ENCODE measurements around the gene DENND1C. TPM values are rescaled to one million over a fixed set of nuclear protein-coding genes. Genes with fewer than 3 reads are reported as not detected.

DENND1C gene
- total RNA-seq, 1 donor from 2014 or later = 0.92 TPM

- DNase-seq (ENCODE audit: missing footprints) = no peak
- ATAC-seq = no peak
- intact Hi-C loops (cut with DNase I) = no loop called here
These were observed 17.3 kb downstream of the DENND1C start, which contains the start of gene CRB3 for GRCh38 chr19:6464070-6464873. Gene CRB3, plus strand, starts transcription at chr19:6464271. Its CDS starts 431 bp downstream, at chr19:6464702.

GRCh38 chr19:6460099-6460884 lies 21.3 kb downstream of the DENND1C start:
- intact Hi-C loops (cut with DNase I) = loop anchor here (1.0 kb wide), 1 partner anchor 35 kb away; no protein-coding TSS in a partner anchor

GRCh38 chr19:6459262-6460098 lies 22.1 kb downstream of the DENND1C start, which contains the start of gene SLC25A23:
Gene SLC25A23, minus strand, starts transcription at chr19:6459792. Its CDS starts 164 bp downstream, at chr19:6459628.
- DNase-seq (ENCODE audit: missing footprints) = no peak
- intact Hi-C loops (cut with DNase I) = loop anchor here (1.0 kb wide), 1 partner anchor 34 kb away; no protein-coding TSS in a partner anchor
- peak; percentile 80 for ATAC-seq

More at GRCh38 chr19:6460099-6460884, 21.3 kb downstream of the DENND1C start:
- DNase-seq (ENCODE audit: missing footprints) (peak; percentile 97), ATAC-seq (peak; percentile 96)

- no peak for DNase-seq (ENCODE audit: missing footprints)
- intact Hi-C loops (cut with DNase I) = no loop called here
- ATAC-seq = no peak
These were observed 22.8 kb downstream of the DENND1C start for GRCh38 chr19:6458695-6459261.

GRCh38 chr19:6457958-6458694 lies 23.5 kb downstream of the DENND1C start:
- no peak for DNase-seq (ENCODE audit: missing footprints)
- no peak for ATAC-seq
- intact Hi-C loops (cut with DNase I) = no loop called here

GRCh38 chr19:6455924-6456323 lies 25.7 kb downstream of the DENND1C start:
- intact Hi-C loops (cut with DNase I) = no loop called here
- ATAC-seq (no peak), DNase-seq (ENCODE audit: missing footprints) (no peak)

- DNase-seq (ENCODE audit: missing footprints) (no peak), ATAC-seq (no peak)
- intact Hi-C loops (cut with DNase I) = no loop called here
These were observed 27.5 kb downstream of the DENND1C start for GRCh38 chr19:6453951-6454565.

GRCh38 chr19:6452899-6453298 lies 28.7 kb downstream of the DENND1C start:
- no peak for ATAC-seq
- DNase-seq (ENCODE audit: missing footprints) = no peak
- intact Hi-C loops (cut with DNase I) = no loop called here

GRCh38 chr19:6452223-6452614 lies 29.4 kb downstream of the DENND1C start:
- ATAC-seq (no peak), DNase-seq (ENCODE audit: missing footprints) (no peak)
- intact Hi-C loops (cut with DNase I) = no loop called here

GRCh38 chr19:6451583-6452222 lies 29.9 kb downstream of the DENND1C start:
- no peak for DNase-seq (ENCODE audit: missing footprints)
- no peak for ATAC-seq
- intact Hi-C loops (cut with DNase I) = no loop called here

GRCh38 chr19:6450166-6450565 lies 31.4 kb downstream of the DENND1C start:
- intact Hi-C loops (cut with DNase I) = no loop called here
- ATAC-seq = no peak
- DNase-seq (ENCODE audit: missing footprints) = no peak

GRCh38 chr19:6448045-6448444 lies 33.5 kb downstream of the DENND1C start:
- ATAC-seq (no peak), DNase-seq (ENCODE audit: missing footprints) (no peak)
- intact Hi-C loops (cut with DNase I) = no loop called here

GRCh38 chr19:6446452-6446851 lies 35.1 kb downstream of the DENND1C start:
- DNase-seq (ENCODE audit: missing footprints) (no peak), ATAC-seq (no peak)
- intact Hi-C loops (cut with DNase I) = no loop called here

- DNase-seq (ENCODE audit: missing footprints) (no peak), ATAC-seq (no peak)
- intact Hi-C loops (cut with DNase I) = no loop called here
These were observed 37.6 kb downstream of the DENND1C start for GRCh38 chr19:6443986-6444385.

- ATAC-seq = no peak
- DNase-seq (ENCODE audit: missing footprints) = no peak
- intact Hi-C loops (cut with DNase I) = no loop called here
These were observed 39.4 kb downstream of the DENND1C start for GRCh38 chr19:6442087-6442688.

GRCh38 chr19:6440905-6441304 lies 40.7 kb downstream of the DENND1C start:
- intact Hi-C loops (cut with DNase I) = no loop called here
- ATAC-seq (no peak), DNase-seq (ENCODE audit: missing footprints) (no peak)

GRCh38 chr19:6439743-6440142 lies 41.8 kb downstream of the DENND1C start:
- ATAC-seq (no peak), DNase-seq (ENCODE audit: missing footprints) (no peak)
- intact Hi-C loops (cut with DNase I) = no loop called here

All from Right ventricle myocardium inferior (tissue), 1 donor.